Measurements from ENCODE around the gene MAGT1.

DNA sequence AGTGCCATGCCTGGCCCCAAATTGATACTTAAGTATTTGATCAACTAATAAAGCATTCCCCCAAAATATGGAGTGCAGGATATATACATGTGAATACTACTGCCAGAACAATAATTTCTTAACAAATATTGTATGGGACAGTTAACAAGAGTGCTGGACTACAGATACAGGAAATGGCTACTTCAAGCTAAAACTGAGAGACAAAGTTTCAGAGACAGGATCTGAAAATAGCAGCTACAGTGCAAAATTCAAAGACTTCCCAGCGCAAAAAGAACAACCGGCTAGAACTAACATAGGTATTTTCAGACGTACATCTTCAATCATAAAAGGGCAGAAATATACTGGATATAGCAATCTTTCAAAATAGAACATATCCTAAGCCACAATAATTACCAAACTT is 115.5 kb downstream of the MAGT1 start:
- TF ChIP-seq, protein P1, sequence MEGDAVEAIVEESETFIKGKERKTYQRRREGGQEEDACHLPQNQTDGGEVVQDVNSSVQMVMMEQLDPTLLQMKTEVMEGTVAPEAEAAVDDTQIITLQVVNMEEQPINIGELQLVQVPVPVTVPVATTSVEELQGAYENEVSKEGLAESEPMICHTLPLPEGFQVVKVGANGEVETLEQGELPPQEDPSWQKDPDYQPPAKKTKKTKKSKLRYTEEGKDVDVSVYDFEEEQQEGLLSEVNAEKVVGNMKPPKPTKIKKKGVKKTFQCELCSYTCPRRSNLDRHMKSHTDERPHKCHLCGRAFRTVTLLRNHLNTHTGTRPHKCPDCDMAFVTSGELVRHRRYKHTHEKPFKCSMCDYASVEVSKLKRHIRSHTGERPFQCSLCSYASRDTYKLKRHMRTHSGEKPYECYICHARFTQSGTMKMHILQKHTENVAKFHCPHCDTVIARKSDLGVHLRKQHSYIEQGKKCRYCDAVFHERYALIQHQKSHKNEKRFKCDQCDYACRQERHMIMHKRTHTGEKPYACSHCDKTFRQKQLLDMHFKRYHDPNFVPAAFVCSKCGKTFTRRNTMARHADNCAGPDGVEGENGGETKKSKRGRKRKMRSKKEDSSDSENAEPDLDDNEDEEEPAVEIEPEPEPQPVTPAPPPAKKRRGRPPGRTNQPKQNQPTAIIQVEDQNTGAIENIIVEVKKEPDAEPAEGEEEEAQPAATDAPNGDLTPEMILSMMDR (IDR thresholded peaks at IDR 0.05; ENCODE audit: low read depth, low read length), result no peak
- no peak for TF ChIP-seq EZH2phosphoT487 (IDR thresholded peaks at IDR 0.05; ENCODE audit: low read depth)
